GM18907 (cell line): ENCODE results near the gene SYNDIG1.

ENCODE experiments used
- ATAC-seq: cut with Tn5 transposase; IDR thresholded peaks from one replicate; pipeline ENCODE4 v1.9.1; 2021; ENCODE audit warnings: mild to moderate bottlenecking, moderate library complexity; ENCODE audit not compliant: unreplicated experiment

The SYNDIG1 gene

GRCh38 chr20:24519476-24519875, 50.0 kb downstream of the SYNDIG1 start:
- ATAC-seq: no peak

- ATAC-seq: no peak
Measured at GRCh38 chr20:24521032-24521431, 51.6 kb downstream of the SYNDIG1 start.

GRCh38 chr20:24522452-24523330, 53.3 kb downstream of the SYNDIG1 start:
- ATAC-seq: no peak

GRCh38 chr20:24523661-24524060, 54.2 kb downstream of the SYNDIG1 start:
- ATAC-seq: no peak

GRCh38 chr20:24528583-24529368, 59.3 kb downstream of the SYNDIG1 start:
- no peak for ATAC-seq

GRCh38 chr20:24529369-24529719, 59.9 kb downstream of the SYNDIG1 start:
- no peak for ATAC-seq

- ATAC-seq: no peak
Measured at GRCh38 chr20:24530131-24530680, 60.8 kb downstream of the SYNDIG1 start.

GRCh38 chr20:24531202-24531601, 61.8 kb downstream of the SYNDIG1 start:
- no peak for ATAC-seq

- ATAC-seq: no peak
Measured at GRCh38 chr20:24531631-24532419, 62.4 kb downstream of the SYNDIG1 start.

- ATAC-seq: no peak
Measured at GRCh38 chr20:24533449-24533848, 64.0 kb downstream of the SYNDIG1 start.

- ATAC-seq: no peak
Measured at GRCh38 chr20:24534282-24534681, 64.9 kb downstream of the SYNDIG1 start.

- no peak for ATAC-seq
Measured at GRCh38 chr20:24535941-24536730, 66.7 kb downstream of the SYNDIG1 start.

- ATAC-seq: no peak
Measured at GRCh38 chr20:24537210-24537609, 67.8 kb downstream of the SYNDIG1 start.

- ATAC-seq: no peak
Measured at GRCh38 chr20:24542721-24543120, 73.3 kb downstream of the SYNDIG1 start.

- no peak for ATAC-seq
Measured at GRCh38 chr20:24543168-24543567, 73.7 kb downstream of the SYNDIG1 start.

- no peak for ATAC-seq
Measured at GRCh38 chr20:24543741-24544140, 74.3 kb downstream of the SYNDIG1 start.

- ATAC-seq: no peak
Measured at GRCh38 chr20:24544371-24544770, 74.9 kb downstream of the SYNDIG1 start.

GRCh38 chr20:24545168-24545567, 75.7 kb downstream of the SYNDIG1 start:
- no peak for ATAC-seq

GRCh38 chr20:24546232-24546892, 76.9 kb downstream of the SYNDIG1 start:
- ATAC-seq: no peak

GRCh38 chr20:24547967-24548366, 78.5 kb downstream of the SYNDIG1 start:
- ATAC-seq: no peak
